ENCODE measurements around the gene PBX1.

Gene PBX1

GRCh38 chr1:164843743-164844500 lies 284.9 kb downstream of the PBX1 start:
- DNase-seq: no peak

GRCh38 chr1:164846731-164847691 lies 288.0 kb downstream of the PBX1 start:
- DNase-seq: no peak

GRCh38 chr1:164853146-164853545 lies 294.2 kb downstream of the PBX1 start:
- no peak for DNase-seq

- DNase-seq: no peak
Observed at GRCh38 chr1:164855716-164856329, 296.8 kb downstream of the PBX1 start.

- DNase-seq: no peak
Observed at GRCh38 chr1:164856381-164856780, 297.4 kb downstream of the PBX1 start.

GRCh38 chr1:164857439-164857838 lies 298.5 kb downstream of the PBX1 start:
- DNase-seq: no peak

GRCh38 chr1:164858096-164858632 lies 299.2 kb downstream of the PBX1 start:
- DNase-seq: no peak

GRCh38 chr1:164861632-164862031 lies 302.6 kb downstream of the PBX1 start:
- DNase-seq: no peak

- DNase-seq: no peak
Observed at GRCh38 chr1:164863056-164863455, 304.1 kb downstream of the PBX1 start.

GRCh38 chr1:164864161-164864560 lies 305.2 kb downstream of the PBX1 start:
- no peak for DNase-seq

- DNase-seq: no peak
Observed at GRCh38 chr1:164865385-164865784, 306.4 kb downstream of the PBX1 start.

- DNase-seq: no peak
Observed at GRCh38 chr1:164867590-164867989, 308.6 kb downstream of the PBX1 start.

GRCh38 chr1:164868990-164869389 lies 310.0 kb downstream of the PBX1 start:
- DNase-seq: no peak

- no peak for DNase-seq
Observed at GRCh38 chr1:164875518-164875917, 316.5 kb downstream of the PBX1 start.

- DNase-seq: no peak
Observed at GRCh38 chr1:164876398-164877116, 317.6 kb downstream of the PBX1 start.

- DNase-seq: no peak
Observed at GRCh38 chr1:164880199-164880598, 321.2 kb downstream of the PBX1 start.

- no peak for DNase-seq
Observed at GRCh38 chr1:164880644-164881043, 321.7 kb downstream of the PBX1 start.

GRCh38 chr1:164885311-164885710 lies 326.3 kb downstream of the PBX1 start:
- no peak for DNase-seq

- no peak for DNase-seq
Observed at GRCh38 chr1:164886101-164886500, 327.1 kb downstream of the PBX1 start.

GRCh38 chr1:164891615-164892014 lies 332.6 kb downstream of the PBX1 start:
- DNase-seq: no peak

- no peak for DNase-seq
Observed at GRCh38 chr1:164895026-164895912, 336.3 kb downstream of the PBX1 start.

Measured in activated naive CD4-positive, alpha-beta T cell (primary cell).